Neural progenitor cell (in vitro differentiated cells): ENCODE measurements around the gene HEPACAM.

Experiments used
- CTCF ChIP-seq: fragments of 200-600 bp; sonication (generic); IDR thresholded peaks from 2 replicates; pipeline ENCODE4 v1.5.1; 2017; ENCODE audit warnings: antibody characterized with exemption, mild to moderate bottlenecking
- EZH2 ChIP-seq: fragments of 200-600 bp; sonication (generic); IDR thresholded peaks from 2 replicates; pipeline ENCODE4 v1.6.1; 2017; ENCODE audit warnings: antibody characterized with exemption, mild to moderate bottlenecking, moderate library complexity
- EZH2phosphoT487 ChIP-seq: fragments of 200-600 bp; sonication (generic); IDR thresholded peaks from 2 replicates; pipeline ENCODE4 v1.6.1; 2017; ENCODE audit warnings: antibody characterized with exemption

GRCh38 chr11:124983674-124984511 lies 48.0 kb upstream of the HEPACAM start:
- no peak for TF ChIP-seq EZH2
- no peak for TF ChIP-seq CTCF
- TF ChIP-seq EZH2phosphoT487: no peak
